A673 (cell line): ENCODE results near the gene SH3GL3. TPM values are rescaled to one million over a fixed set of nuclear protein-coding genes. Genes with fewer than 3 reads are reported as not detected.

Experiments used
- BruUV-seq: library from RNA; stranded (reverse); fragments of 400-500 nt; replicated peaks from 2 replicates; lab custom pipeline; 2021; lab: Mats Ljungman, UMichigan
- CTCF ChIA-PET: fragments of 300-600 bp; sonication (Branson Sonifier 250); formaldehyde crosslinking; loops from one replicate; lab custom pipeline; 2022; ENCODE audit warnings: antibody characterized with exemption; lab: Charles Lee
- POLR2A ChIA-PET: fragments of 300-600 bp; sonication (Branson Sonifier 250); formaldehyde crosslinking; loops from one replicate; lab custom pipeline; 2022; ENCODE audit warnings: antibody characterized with exemption; ENCODE audit not compliant: low non-redundant PET; lab: Charles Lee
- DNase-seq: peaks from one replicate; pipeline ENCODE4 v3.0.0-alpha.2; 2015; ENCODE audit warnings: low spot score
- H3K27ac ChIP-seq: fragments of 200-600 bp; sonication (generic); 2 replicates; pipeline ENCODE4 v1.5.1; 2016; ENCODE audit warnings: mixed run types, low read depth, mild to moderate bottlenecking, mixed read lengths, antibody characterized with exemption, low read length; ENCODE audit not compliant: poor library complexity, severe bottlenecking
- H3K27me3 ChIP-seq: fragments of 200-600 bp; sonication (generic); replicated peaks from 2 replicates; pipeline ENCODE4 v1.6.1; 2017; ENCODE audit warnings: mixed run types, low read depth, mild to moderate bottlenecking, mixed read lengths, antibody characterized with exemption, low read length; ENCODE audit not compliant: insufficient read depth, poor library complexity
- H3K36me3 ChIP-seq: fragments of 200-600 bp; sonication (generic); 2 replicates; pipeline ENCODE4 v1.6.1; 2016; ENCODE audit warnings: mixed run types, mild to moderate bottlenecking, mixed read lengths, antibody characterized with exemption, low read length; ENCODE audit not compliant: insufficient read depth, poor library complexity, severe bottlenecking
- H3K4me1 ChIP-seq: fragments of 200-600 bp; sonication (generic); 2 replicates; pipeline ENCODE4 v1.6.1; 2017; ENCODE audit warnings: mixed run types, mild to moderate bottlenecking, mixed read lengths, antibody characterized with exemption, low read length; ENCODE audit not compliant: insufficient read depth, poor library complexity, severe bottlenecking
- H3K4me3 ChIP-seq: fragments of 200-600 bp; sonication (generic); 2 replicates; pipeline ENCODE4 v1.5.1; 2016; ENCODE audit warnings: low read depth, mixed run types, mild to moderate bottlenecking, mixed read lengths, low read length; ENCODE audit not compliant: poor library complexity, severe bottlenecking
- H3K9me3 ChIP-seq: fragments of 200-600 bp; sonication (generic); 2 replicates; pipeline ENCODE4 v1.6.1; 2016; ENCODE audit warnings: mixed run types, low read depth, mild to moderate bottlenecking, mixed read lengths, antibody characterized with exemption, low read length; ENCODE audit not compliant: poor library complexity, severe bottlenecking
- CTCF ChIP-seq: fragments of 300-800, 200-600 bp; sonication (generic); conservative IDR thresholded peaks from 2 replicates; pipeline ENCODE4 v1.5.1; 2017; ENCODE audit warnings: low read depth, mild to moderate bottlenecking, antibody characterized with exemption, low read length, moderate library complexity, mixed read lengths
- EZH2 ChIP-seq: fragments of 200-600 bp; sonication (generic); IDR thresholded peaks from 2 replicates; pipeline ENCODE4 v1.6.1; 2017; ENCODE audit warnings: borderline replicate concordance, low read depth, mild to moderate bottlenecking, mixed read lengths, antibody characterized with exemption, low read length; ENCODE audit not compliant: poor library complexity, severe bottlenecking
- intact Hi-C: fragments of 100-400 bp; cut with micrococcal nuclease; formaldehyde crosslinking; loops from one replicate; pipeline ENCODE4 v1.10.0; 2022; ENCODE audit not compliant: unreplicated experiment
- total RNA-seq: library from RNA; stranded (reverse); gene quantifications from 2 replicates; pipeline ENCODE4 v1.2.3, GENCODE V29; 2021

The SH3GL3 gene
- total RNA-seq, 1 experiment from 2014 or later = 25.6 TPM

DNA sequence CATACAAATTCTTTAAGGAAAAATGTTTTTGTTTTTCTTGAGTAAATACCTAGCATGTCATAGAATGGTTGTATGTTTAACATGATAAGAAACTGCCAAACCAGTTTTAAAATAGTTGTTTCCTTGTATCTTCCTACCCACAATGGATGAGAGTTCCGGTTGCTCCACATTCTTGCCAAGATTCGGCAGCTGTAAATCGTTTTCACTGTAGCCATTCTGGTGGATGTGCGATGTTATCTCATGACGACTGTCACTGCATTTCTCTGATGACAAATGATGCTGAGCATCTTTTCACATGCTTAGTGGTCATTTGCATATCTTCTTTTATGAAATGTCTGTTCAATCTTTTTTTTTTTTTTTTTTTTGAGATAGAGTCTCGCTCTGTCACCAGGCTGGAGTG, 36.6 kb upstream of the SH3GL3 start:
- Histone ChIP-seq H3K9me3 (no peaks in the 10 kb centered on the region), H3K36me3 (no peaks in the 10 kb centered on the region), H3K27me3 (no peaks in the 10 kb centered on the region), H3K27ac (no peak overlapping the region), H3K4me1 (no peaks in the 10 kb centered on the region), H3K4me3 (no peak overlapping the region)
- CTCF ChIA-PET = no interaction called here
- DNase-seq = no peak
- no TSS peak for BruUV-seq
- POLR2A ChIA-PET = no interaction called here
- intact Hi-C loops = no loop called here
- no peak for TF ChIP-seq EZH2
- TF ChIP-seq CTCF = no peak

DNA sequence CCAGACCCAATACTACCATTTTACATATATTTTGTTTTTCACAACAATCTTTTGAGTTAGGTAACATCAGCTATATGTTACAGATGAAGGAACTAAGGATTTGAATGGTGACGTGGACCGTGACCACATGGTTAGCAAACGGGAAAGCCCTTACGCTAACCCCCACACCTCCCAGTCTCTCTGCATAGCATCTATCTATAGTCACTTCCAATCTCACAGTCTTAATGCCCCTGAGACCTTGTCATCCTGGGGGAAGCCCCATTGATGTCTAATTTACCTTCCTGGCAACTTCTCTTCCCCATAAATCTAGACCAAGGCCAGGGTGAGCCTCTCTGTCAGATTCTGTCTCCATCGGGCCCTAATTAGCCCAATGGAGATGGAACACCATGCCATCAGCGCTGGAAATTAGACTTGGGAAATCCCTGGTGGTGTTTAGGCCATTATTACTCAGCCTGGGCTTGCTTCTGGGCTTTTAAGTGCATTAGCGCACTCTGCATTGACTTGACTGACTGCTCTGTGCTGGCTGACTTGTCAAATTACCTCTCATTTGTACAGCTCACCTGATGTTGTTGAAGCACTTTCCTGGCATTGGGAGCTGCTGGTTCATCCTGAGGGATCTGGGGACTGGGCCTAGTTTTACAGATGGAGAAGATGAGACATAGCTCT, 34.0 kb upstream of the SH3GL3 start:
- TF ChIP-seq CTCF = no peak
- TF ChIP-seq EZH2 = no peak
- no TSS peak for BruUV-seq
- H3K36me3 ChIP-seq = no peaks in the 10 kb centered on the region
- ChIA-PET CTCF (no interaction called here), POLR2A (no interaction called here)
- DNase-seq = no peak
- H3K9me3 ChIP-seq = no peaks in the 10 kb centered on the region
- intact Hi-C loops = no loop called here
- H3K4me3 ChIP-seq = no peak overlapping the region
- H3K27me3 ChIP-seq = no peaks in the 10 kb centered on the region
- H3K27ac ChIP-seq = no peak overlapping the region
- no peaks in the 10 kb centered on the region for H3K4me1 ChIP-seq

DNA sequence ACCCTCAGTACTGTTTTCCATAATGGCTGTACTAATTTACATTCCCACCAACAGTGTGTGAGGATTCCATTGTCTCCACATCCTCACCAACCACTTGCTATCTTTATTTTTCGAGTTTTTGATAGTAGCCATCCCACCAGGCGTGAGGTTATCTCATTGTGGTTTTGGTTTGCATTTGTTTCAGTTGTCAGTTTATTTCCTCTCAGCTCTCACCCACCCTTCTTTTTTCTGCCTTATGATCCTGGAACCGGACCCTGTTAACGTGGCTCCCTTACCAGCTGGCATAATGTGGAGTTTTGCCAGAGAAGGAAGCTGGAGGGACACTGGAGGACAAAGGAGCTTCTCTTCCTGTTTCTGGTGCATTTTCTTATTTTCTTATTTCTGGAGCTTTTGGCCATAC, 25.1 kb upstream of the SH3GL3 start:
- Histone ChIP-seq H3K4me1 (no peaks in the 10 kb centered on the region), H3K4me3 (no peak overlapping the region), H3K36me3 (no peaks in the 10 kb centered on the region), H3K9me3 (no peaks in the 10 kb centered on the region), H3K27ac (no peak overlapping the region), H3K27me3 (no peaks in the 10 kb centered on the region)
- DNase-seq = no peak
- no TSS peak for BruUV-seq
- ChIA-PET POLR2A (no interaction called here), CTCF (no interaction called here)
- no peak for TF ChIP-seq CTCF
- no peak for TF ChIP-seq EZH2
- intact Hi-C loops = no loop called here
